Chondrocyte (in vitro differentiated cells): ENCODE data around the gene RAD51B. TPM values are rescaled to one million over a fixed set of nuclear protein-coding genes. Genes with fewer than 3 reads are reported as not detected.

ENCODE experiments used
- DNase-seq: peaks from one replicate; pipeline ENCODE4 v3.0.0; 2021; ENCODE audit warnings: mixed read lengths, low spot score
- H3K27ac Mint-ChIP-seq: one replicate; pipeline ENCODE4 v1.8.0; 2021; ENCODE audit warnings: mild to moderate bottlenecking, moderate library complexity, mixed read lengths; ENCODE audit not compliant: unreplicated experiment
- H3K27me3 Mint-ChIP-seq: 2 replicates; pipeline ENCODE4 v1.8.0; 2021; ENCODE audit warnings: low read depth, mixed read lengths
- H3K36me3 Mint-ChIP-seq: 2 replicates; pipeline ENCODE4 v1.8.0; 2021; ENCODE audit warnings: low read depth, mixed read lengths
- H3K4me1 Mint-ChIP-seq: 2 replicates; pipeline ENCODE4 v1.8.0; 2021; ENCODE audit warnings: low read depth, mild to moderate bottlenecking, mixed read lengths
- H3K4me3 Mint-ChIP-seq: one replicate; pipeline ENCODE4 v1.8.0; 2021; ENCODE audit warnings: mild to moderate bottlenecking, moderate library complexity, mixed read lengths; ENCODE audit not compliant: unreplicated experiment
- H3K9me3 Mint-ChIP-seq: 2 replicates; pipeline ENCODE4 v1.8.0; 2021; ENCODE audit warnings: low read depth, mixed read lengths
- total RNA-seq: library from RNA; stranded (reverse); gene quantifications from 3 replicates; pipeline ENCODE4 v1.2.1, GENCODE V29; 2021
- TF ChIP-seq, protein P1 (sequence below): fragments of 200-600 bp; sonication (generic); IDR thresholded peaks from 2 replicates; pipeline ENCODE4 v1.5.0; 2021; ENCODE audit warnings: antibody characterized with exemption, mild to moderate bottlenecking, moderate library complexity

Gene RAD51B
- total RNA-seq, 1 donor from 2014 or later, result 8.2 TPM

GRCh38 chr14:68577802-68578541 is 758.4 kb downstream of the RAD51B start:
- peak overlapping the region; percentile 17 for H3K4me3 Mint-ChIP-seq
- H3K36me3 Mint-ChIP-seq, result peaks cover 7% of the 10 kb centered on the region
- no peaks in the 10 kb centered on the region for H3K27me3 Mint-ChIP-seq
- H3K27ac Mint-ChIP-seq, result peak overlapping the region; percentile 95
- TF ChIP-seq, protein P1, sequence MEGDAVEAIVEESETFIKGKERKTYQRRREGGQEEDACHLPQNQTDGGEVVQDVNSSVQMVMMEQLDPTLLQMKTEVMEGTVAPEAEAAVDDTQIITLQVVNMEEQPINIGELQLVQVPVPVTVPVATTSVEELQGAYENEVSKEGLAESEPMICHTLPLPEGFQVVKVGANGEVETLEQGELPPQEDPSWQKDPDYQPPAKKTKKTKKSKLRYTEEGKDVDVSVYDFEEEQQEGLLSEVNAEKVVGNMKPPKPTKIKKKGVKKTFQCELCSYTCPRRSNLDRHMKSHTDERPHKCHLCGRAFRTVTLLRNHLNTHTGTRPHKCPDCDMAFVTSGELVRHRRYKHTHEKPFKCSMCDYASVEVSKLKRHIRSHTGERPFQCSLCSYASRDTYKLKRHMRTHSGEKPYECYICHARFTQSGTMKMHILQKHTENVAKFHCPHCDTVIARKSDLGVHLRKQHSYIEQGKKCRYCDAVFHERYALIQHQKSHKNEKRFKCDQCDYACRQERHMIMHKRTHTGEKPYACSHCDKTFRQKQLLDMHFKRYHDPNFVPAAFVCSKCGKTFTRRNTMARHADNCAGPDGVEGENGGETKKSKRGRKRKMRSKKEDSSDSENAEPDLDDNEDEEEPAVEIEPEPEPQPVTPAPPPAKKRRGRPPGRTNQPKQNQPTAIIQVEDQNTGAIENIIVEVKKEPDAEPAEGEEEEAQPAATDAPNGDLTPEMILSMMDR, result no peak
- peaks cover 8% of the 10 kb centered on the region for H3K9me3 Mint-ChIP-seq
- no peak for DNase-seq
- H3K4me1 Mint-ChIP-seq, result peaks cover 43% of the 10 kb centered on the region

DNA sequence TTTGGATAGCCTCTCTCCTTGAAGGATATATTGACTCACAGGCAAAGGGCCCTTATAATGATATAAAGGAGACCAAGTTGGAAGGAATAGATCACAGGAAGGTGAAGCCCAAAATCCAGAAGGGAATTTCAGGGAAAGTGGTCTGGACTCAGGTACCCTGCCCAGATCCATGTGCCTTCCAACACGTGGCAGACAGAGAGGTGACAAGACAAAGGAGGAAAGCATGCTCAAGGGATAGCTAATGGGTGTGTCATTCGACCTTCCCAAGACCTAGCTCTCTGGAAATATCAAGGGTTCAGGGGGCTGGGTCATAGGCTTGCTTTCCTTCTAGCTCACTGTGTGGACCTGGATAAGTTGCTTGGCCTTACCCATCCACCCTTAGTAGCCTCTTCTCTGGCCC is 759.0 kb downstream of the RAD51B start:
- Mint-ChIP-seq H3K4me1 (peaks cover 43% of the 10 kb centered on the region), H3K27ac (peak overlapping the region; percentile 95), H3K4me3 (no peak overlapping the region), H3K36me3 (peaks cover 7% of the 10 kb centered on the region), H3K27me3 (no peaks in the 10 kb centered on the region), H3K9me3 (peaks cover 8% of the 10 kb centered on the region)
- no peak for DNase-seq
- TF ChIP-seq, protein P1, result no peak

DNA sequence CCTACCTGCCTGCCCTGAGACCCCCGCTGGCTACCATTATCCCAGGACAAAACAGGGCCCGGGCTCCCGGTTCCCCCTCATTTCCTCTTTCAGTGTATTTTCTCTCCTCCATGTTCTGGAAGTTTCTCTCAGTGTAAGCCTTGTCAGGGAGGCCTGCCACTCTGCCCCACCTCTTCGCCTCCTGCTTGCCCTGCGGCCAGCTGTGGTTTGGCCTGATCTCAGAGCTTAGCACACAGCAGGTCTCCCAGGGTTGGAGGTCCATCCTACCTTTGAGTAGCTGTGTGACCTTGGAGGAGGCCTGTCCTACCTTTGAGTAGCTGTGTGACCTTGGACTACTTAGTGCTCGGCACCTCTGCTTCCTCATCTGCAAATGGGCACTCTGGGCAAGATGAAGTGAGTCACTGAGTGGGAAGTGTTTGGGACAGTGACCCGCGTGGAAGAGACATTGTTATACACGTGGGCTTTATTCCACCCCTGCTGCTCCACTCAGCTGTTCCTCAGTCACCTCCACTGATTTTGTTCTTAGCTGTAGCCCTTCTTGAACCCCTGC is 760.6 kb downstream of the RAD51B start:
- Mint-ChIP-seq H3K4me1 (peaks cover 41% of the 10 kb centered on the region), H3K27me3 (no peaks in the 10 kb centered on the region), H3K36me3 (peaks cover 7% of the 10 kb centered on the region), H3K4me3 (no peak overlapping the region), H3K27ac (peak overlapping the region; percentile 18), H3K9me3 (peaks cover 8% of the 10 kb centered on the region)
- peak; percentile 29 for DNase-seq
- TF ChIP-seq, protein P1, result no peak

DNA sequence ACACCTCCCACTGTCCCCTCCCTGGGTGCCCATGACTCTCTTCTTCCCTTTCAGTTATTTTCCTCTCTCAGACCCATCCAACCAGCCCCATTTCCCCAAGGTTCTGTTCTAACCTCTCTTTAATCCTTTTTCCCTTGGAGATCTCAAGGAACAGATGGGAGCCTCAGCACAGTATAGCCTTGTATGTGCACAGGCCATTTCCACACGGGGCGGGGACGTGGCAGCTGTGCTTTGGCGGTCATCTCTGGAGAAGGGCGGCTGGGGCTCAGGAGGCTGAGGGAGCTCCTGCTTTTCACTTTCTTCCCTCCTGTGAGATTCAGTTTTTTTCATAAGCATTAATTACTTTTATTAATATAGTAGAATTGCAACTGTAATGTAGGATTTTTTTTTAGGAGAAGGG is 761.1 kb downstream of the RAD51B start:
- Mint-ChIP-seq H3K27me3 (no peaks in the 10 kb centered on the region), H3K27ac (peak overlapping the region; percentile 18), H3K4me1 (peaks cover 41% of the 10 kb centered on the region), H3K4me3 (no peak overlapping the region), H3K9me3 (peaks cover 8% of the 10 kb centered on the region), H3K36me3 (peaks cover 7% of the 10 kb centered on the region)
- peak; percentile 72 for DNase-seq
- TF ChIP-seq, protein P1, result no peak

DNA sequence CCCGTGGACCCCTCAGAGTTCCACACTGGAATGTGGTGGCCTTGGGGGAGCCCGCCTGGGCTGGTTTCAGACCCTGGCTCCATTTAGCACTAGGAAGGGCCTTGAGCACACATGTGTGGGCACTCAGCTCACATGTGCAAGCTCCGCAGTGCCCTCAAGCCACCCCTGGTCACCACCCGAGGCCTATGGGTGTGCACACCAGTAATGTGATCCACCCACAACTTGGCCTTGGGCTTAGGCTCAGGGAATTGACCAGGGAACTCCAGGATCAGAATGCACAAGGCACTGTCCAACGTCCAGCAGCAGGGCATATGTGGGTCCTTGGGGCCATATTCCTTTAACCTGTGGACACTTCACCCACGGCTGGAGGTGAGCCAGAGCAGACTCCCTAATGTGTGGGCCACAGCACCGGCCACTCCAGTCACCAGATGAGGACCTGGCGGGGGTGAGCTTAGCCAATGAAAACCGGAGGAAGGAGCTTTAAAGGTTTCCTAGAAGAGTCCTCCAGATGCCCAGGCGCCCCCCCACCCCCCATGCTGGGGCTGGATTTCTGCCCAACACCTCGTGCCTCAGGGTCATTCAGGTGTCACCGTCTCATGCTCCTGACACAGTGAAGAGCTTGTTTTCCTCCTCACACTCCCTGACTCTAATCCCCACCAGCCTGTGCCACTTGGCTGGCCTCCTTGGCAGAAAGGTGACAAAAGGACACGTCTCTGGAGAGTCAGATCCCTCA is 764.1 kb downstream of the RAD51B start:
- no peak overlapping the region for H3K27ac Mint-ChIP-seq
- H3K27me3 Mint-ChIP-seq, result no peaks in the 10 kb centered on the region
- H3K4me3 Mint-ChIP-seq, result no peak overlapping the region
- peak; percentile 72 for DNase-seq
- H3K9me3 Mint-ChIP-seq, result peaks cover 8% of the 10 kb centered on the region
- peaks cover 7% of the 10 kb centered on the region for H3K36me3 Mint-ChIP-seq
- TF ChIP-seq, protein P1, result no peak
- H3K4me1 Mint-ChIP-seq, result peaks cover 38% of the 10 kb centered on the region
